Left lung (tissue), 10 donors: Measurements from ENCODE around the gene CLASRP. TPM values are rescaled to one million over a fixed set of nuclear protein-coding genes. Genes with fewer than 3 reads are reported as not detected.
"Not testable (repeated sequence)": the region's sequence is repeated elsewhere in the genome, so short reads cannot be mapped to it uniquely, and the experiment has no call there.

Experiments used
- ATAC-seq: fragments of 200-7000 bp; cut with Tn5 transposase; one replicate; pipeline ENCODE4 v1.9.1; 2020; ENCODE audit warnings: moderate library complexity
- DNase-seq, 4 donors: peaks; one replicate each; pipeline ENCODE4 v3.0.0-alpha.2; 2013 to 2020
- H3K27ac ChIP-seq, 2 donors: fragments of 200-600 bp; sonication (generic) in 1 of 2; one replicate each; pipeline versions ENCODE4 v1.5.0 to v1.8.0; 2020 to 2021
- H3K27me3 ChIP-seq, 2 donors: fragments of 200-600 bp; sonication (generic) in 1 of 2; one replicate each; pipeline versions ENCODE4 v1.5.0 to v1.8.0; 2020 to 2021
- H3K36me3 ChIP-seq, 2 donors: fragments of 200-600 bp; sonication (generic) in 1 of 2; one replicate each; pipeline versions ENCODE4 v1.5.0 to v1.8.0; 2020 to 2021
- H3K4me1 ChIP-seq, 2 donors: fragments of 200-600 bp; one replicate each; pipeline ENCODE4 v1.8.0; 2021
- H3K4me3 ChIP-seq, 2 donors: fragments of 200-600 bp; sonication (generic) in 1 of 2; one replicate each; pipeline versions ENCODE4 v1.5.0 to v1.8.0; 2020 to 2021; ENCODE audit warnings: mild to moderate bottlenecking in 1 of 2
- H3K9me3 ChIP-seq, 2 donors: fragments of 200-600 bp; sonication (generic) in 1 of 2; one replicate each; pipeline versions ENCODE4 v1.5.0 to v1.8.0; 2020 to 2021
- intact Hi-C, 2 donors: fragments of 100-400 bp; cut with DNase I; formaldehyde crosslinking; loops; one replicate each; pipeline versions ENCODE4 v1.11.2 to v1.14.2; 2022
- polyA plus RNA-seq, 6 donors: library from polyadenylated mRNA; unstranded; fragments of 120-200 nt; gene quantifications; one replicate each; pipeline ENCODE4 v1.2.1, GENCODE V29; 2013; ENCODE audit not compliant: insufficient read length in 6 of 6
- total RNA-seq, 2 donors: library from RNA; stranded (reverse); fragmentation: NEBNext Ultra II Directional; extraction: Animal tissue kit (Norgen Biotek cat#: 25700); gene quantifications; one replicate each; pipeline ENCODE4 v1.2.1, GENCODE V29; 2021
- TF ChIP-seq, protein P1 (sequence below), 2 donors: fragments of 200-600 bp; sonication (generic) in 1 of 2; IDR thresholded peaks; one replicate each; pipeline versions ENCODE4 v1.5.0 to v1.8.0; 2021; ENCODE audit warnings: antibody characterized with exemption in 2 of 2
- donor health status: DM: no; HTN: yes; CAD: no.
- donor health status: DM: no; HTN: no; CAD: no.

CLASRP gene
- total and polyA plus RNA-seq, 8 donors: 62.9 to 95.3 (median 81.7) TPM

DNA sequence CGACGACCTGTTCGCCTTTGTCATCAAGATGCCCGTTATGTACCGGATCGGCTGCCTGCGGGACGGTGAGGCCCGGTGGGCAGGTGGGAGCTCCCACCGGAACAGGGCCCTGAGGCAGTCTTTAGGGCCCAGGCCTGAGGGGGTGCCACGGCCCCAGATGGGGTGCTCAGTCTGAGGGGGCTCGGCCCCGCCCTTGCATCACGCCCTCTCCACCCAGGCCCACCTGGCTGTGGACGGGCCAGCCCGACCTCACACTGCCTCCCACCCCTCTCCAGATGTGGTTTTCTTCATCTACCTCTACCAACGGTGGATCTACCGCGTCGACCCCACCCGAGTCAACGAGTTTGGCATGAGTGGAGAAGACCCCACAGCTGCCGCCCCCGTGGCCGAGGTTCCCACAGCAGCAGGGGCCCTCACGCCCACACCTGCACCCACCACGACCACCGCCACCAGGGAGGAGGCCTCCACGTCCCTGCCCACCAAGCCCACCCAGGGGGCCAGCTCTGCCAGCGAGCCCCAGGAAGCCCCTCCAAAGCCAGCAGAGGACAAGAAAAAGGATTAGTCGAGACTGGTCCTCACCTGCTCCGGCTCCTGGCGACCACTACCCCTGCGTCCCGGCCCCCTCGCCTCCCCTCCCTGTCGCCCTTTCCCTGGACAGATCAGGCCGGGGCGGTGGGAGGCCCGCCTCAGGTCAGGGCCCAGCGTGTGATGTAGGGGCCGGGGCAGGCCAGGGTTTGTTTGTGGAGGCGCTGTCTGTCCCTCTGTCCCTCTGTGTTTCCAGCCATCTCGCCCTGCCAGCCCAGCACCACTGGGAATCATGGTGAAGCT lies 46.3 kb upstream of the CLASRP start:
- TF ChIP-seq, protein P1, sequence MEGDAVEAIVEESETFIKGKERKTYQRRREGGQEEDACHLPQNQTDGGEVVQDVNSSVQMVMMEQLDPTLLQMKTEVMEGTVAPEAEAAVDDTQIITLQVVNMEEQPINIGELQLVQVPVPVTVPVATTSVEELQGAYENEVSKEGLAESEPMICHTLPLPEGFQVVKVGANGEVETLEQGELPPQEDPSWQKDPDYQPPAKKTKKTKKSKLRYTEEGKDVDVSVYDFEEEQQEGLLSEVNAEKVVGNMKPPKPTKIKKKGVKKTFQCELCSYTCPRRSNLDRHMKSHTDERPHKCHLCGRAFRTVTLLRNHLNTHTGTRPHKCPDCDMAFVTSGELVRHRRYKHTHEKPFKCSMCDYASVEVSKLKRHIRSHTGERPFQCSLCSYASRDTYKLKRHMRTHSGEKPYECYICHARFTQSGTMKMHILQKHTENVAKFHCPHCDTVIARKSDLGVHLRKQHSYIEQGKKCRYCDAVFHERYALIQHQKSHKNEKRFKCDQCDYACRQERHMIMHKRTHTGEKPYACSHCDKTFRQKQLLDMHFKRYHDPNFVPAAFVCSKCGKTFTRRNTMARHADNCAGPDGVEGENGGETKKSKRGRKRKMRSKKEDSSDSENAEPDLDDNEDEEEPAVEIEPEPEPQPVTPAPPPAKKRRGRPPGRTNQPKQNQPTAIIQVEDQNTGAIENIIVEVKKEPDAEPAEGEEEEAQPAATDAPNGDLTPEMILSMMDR (IDR thresholded peaks at IDR 0.05): no peak
- no peak for DNase-seq
- H3K36me3 ChIP-seq: peaks cover 0 to 68% of the 10 kb centered on the region in 2 donors
- intact Hi-C loops: no loop called here
- no peak for ATAC-seq
- H3K9me3 ChIP-seq: no peaks in the 10 kb centered on the region
- H3K4me3 ChIP-seq: no peak overlapping the region
- no peaks in the 10 kb centered on the region for H3K4me1 ChIP-seq
- H3K27ac ChIP-seq: no peak overlapping the region
- H3K27me3 ChIP-seq: no peaks in the 10 kb centered on the region

DNA sequence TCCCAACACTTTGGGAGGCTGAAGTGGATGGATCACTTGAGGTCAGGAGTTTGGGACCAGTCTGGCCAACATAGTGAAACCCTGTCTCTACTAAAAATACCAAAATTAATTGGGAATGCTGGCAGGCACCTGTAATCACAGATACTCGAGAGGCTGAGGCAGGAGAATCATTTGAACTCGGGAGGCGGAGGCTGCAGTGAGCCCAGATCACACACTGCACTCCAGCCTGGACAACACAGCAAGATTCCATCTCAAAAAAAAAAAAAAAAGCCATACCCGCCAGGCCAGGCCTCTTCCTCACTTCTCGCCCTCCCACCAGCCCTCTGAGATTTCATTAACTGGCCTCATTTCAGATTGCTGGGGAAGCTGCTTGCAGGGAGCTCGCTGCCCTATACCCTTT lies 45.3 kb upstream of the CLASRP start:
- Histone ChIP-seq H3K27ac (no peak overlapping the region), H3K4me3 (no peak overlapping the region), H3K27me3 (no peaks in the 10 kb centered on the region), H3K9me3 (no peaks in the 10 kb centered on the region), H3K36me3 (peaks cover 0 to 58% of the 10 kb centered on the region in 2 donors), H3K4me1 (no peaks in the 10 kb centered on the region)
- intact Hi-C loops: no loop called here
- DNase-seq: no peak
- TF ChIP-seq, protein P1 (IDR thresholded peaks at IDR 0.05): no peak
- no peak for ATAC-seq

DNA sequence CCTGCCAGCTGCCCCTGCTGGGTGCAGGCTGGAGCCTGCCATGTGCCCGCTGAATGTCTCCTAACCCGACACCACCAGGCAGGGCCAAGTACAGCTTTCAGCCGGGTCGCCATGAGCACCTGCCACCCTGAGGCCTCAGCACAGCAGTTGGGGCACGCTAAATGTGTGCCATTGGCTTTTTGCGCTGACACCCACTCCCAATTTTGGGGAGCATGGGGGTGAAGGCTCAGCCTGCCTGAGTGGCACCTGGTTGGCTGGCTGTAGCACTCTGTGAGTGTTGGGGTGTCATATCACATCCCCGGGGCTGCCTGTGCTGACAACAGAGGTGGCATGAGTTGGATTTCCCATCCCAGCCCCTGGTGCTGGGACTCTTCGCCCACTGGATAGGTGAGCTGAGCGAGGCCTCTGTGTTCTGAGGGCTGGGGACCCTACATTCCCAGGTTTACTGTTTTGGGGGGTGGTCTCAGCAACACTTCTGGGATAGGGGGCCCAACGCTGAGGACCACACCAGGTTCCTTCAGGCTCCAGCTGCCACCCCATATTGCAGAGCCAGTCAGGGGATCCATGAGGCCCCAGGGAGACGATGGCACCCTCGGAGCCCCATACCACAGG lies 44.8 kb upstream of the CLASRP start:
- Histone ChIP-seq H3K27me3 (no peaks in the 10 kb centered on the region), H3K9me3 (no peaks in the 10 kb centered on the region), H3K36me3 (peaks cover 0 to 53% of the 10 kb centered on the region in 2 donors), H3K4me3 (no peak overlapping the region), H3K4me1 (no peaks in the 10 kb centered on the region), H3K27ac (no peak overlapping the region)
- TF ChIP-seq, protein P1 (IDR thresholded peaks at IDR 0.05): no peak
- intact Hi-C loops: no loop called here
- no peak for ATAC-seq
- DNase-seq: no peak

DNA sequence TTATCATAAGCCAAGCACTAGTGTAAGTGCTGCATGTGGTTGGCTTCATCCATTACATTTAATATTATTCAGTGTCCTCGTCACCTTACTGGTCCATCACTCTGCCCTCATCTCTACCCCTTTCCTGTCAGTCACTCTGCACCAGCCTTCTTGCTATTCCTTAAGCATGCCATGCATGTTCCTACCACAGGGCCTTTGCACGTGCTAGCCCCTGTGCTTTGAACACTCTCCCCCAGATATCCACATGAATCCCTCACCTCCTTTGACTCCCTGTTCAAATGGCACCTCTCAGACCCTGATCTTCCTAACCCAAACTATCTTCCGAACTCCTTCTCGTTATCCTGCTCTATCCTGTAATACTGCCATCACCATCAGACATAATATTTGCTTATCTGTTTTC lies 40.8 kb upstream of the CLASRP start:
- Histone ChIP-seq H3K27ac (no peak overlapping the region), H3K4me3 (no peak overlapping the region), H3K4me1 (peaks cover 5 to 15% of the 10 kb centered on the region in 2 donors), H3K9me3 (no peaks in the 10 kb centered on the region), H3K36me3 (peaks cover 0 to 16% of the 10 kb centered on the region in 2 donors), H3K27me3 (no peaks in the 10 kb centered on the region)
- no peak for ATAC-seq
- intact Hi-C loops: no loop called here
- TF ChIP-seq, protein P1 (IDR thresholded peaks at IDR 0.05): no peak
- DNase-seq: no peak

DNA sequence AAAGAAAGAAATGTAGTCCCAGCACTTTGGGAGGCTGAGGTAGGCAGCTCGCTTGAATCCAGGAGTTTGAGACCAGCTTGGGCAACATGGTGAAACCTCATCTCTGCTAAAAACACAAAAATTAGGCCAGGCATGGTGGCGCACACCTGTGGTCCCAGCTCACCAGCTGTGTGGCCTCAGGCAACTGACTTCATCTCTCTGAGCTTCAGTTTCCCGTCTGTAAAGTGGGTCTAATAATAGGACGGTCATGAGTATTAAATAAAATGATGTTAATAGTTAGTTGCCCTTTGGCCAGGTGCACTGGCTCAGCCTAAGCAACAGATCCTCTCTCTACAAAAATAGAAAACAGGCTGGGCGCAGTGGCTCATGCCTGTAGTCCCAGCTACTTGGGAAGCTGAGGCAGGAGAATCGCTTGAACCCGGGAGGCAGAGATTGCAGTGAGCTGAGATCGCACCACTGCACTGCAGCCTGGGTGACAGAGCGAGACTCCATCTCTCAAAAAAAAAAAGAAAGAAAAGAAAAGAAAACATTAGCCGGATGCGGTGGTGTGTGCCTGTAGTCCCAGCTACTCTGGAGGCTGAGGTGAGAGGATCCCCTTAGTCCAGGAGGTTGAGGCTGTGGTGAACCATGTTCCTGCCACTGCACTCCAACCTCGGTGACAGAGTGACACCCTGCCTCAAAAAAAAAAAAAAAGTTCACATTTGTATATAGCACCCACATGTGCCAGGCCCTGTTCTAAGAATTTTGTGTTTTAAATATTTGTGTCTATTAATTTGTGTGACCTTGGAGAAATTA lies 39.5 kb upstream of the CLASRP start:
- H3K36me3 ChIP-seq: peaks cover 0 to 16% of the 10 kb centered on the region in 2 donors
- DNase-seq, intact Hi-C loops, H3K27me3 ChIP-seq, ATAC-seq, H3K9me3 ChIP-seq, H3K27ac ChIP-seq, H3K4me3 ChIP-seq: not testable (repeated sequence)
- peaks cover 5 to 15% of the 10 kb centered on the region in 2 donors for H3K4me1 ChIP-seq

DNA sequence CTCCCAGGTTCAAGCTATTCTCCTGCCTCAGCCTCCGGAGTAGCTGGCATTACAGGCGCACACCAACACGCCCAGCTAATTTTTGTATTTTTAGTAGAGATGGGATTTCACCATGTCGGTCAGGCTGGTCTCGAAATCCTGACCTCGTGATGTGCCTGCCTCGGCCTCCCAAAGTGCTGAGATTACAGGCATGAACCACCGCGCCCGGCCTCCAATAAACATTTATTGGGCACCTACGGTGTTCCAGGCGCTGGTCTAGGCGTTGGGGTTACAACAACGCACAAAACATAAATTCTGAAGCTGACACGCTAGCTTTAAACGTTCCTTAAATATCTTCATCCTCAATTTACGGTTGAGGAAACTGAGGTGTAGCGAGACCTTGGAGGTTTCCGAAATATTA lies 38.2 kb upstream of the CLASRP start:
- intact Hi-C loops, DNase-seq, ATAC-seq, H3K9me3 ChIP-seq, H3K27me3 ChIP-seq: not testable (repeated sequence)
- peak overlapping the region; percentile 8 to 70 for H3K4me3 ChIP-seq
- H3K27ac ChIP-seq: peak overlapping the region; percentile 42 to 98
- peaks cover 5 to 15% of the 10 kb centered on the region in 2 donors for H3K4me1 ChIP-seq
- H3K36me3 ChIP-seq: peaks cover 0 to 29% of the 10 kb centered on the region in 2 donors
